PFSK-1 (cell line): Measurements from ENCODE around the gene DYNLT5.

ENCODE experiments used
- FOXP2 ChIP-seq: optimal IDR thresholded peaks from 2 replicates; pipeline ENCODE3; 2011; ENCODE audit warnings: borderline replicate concordance, control low read depth, inconsistent platforms; ENCODE audit not compliant: insufficient read depth; ENCODE audit errors: extremely low read length, extremely low read depth
- POLR2AphosphoS5 ChIP-seq: IDR thresholded peaks from 2 replicates; pipeline ENCODE4 v1.6.1; 2012; ENCODE audit warnings: low read depth, mild to moderate bottlenecking, control low read depth, low read length, moderate library complexity
- REST ChIP-seq, 2 experiments: IDR thresholded peaks; 2 replicates each; pipeline versions ENCODE4 v1.6.1 to v1.8.0; 2011 to 2012; ENCODE audit warnings: low read depth in 2 of 2, low read length in 2 of 2, control low read depth in 1 of 2, inconsistent platforms in 1 of 2, mild to moderate bottlenecking in 1 of 2, moderate library complexity in 1 of 2; ENCODE audit not compliant: insufficient read depth in 1 of 2
- SIN3A ChIP-seq: IDR thresholded peaks from 2 replicates; pipeline ENCODE4 v1.6.1; 2012; ENCODE audit warnings: mild to moderate bottlenecking, low read length, moderate library complexity, borderline replicate concordance; ENCODE audit not compliant: insufficient read depth
- TAF1 ChIP-seq: IDR thresholded peaks from 2 replicates; pipeline ENCODE4 v1.6.1; 2012; ENCODE audit warnings: low read length, control low read depth, borderline replicate concordance; ENCODE audit not compliant: insufficient read depth

DYNLT5 gene

GRCh38 chr1:66760506-66760905 lies 8.2 kb downstream of the DYNLT5 start:
- TF ChIP-seq TAF1 (no peak), REST (IDR thresholded peaks at IDR 0.05; ENCODE audit: insufficient read depth in 1 of 2, low read depth in 2 of 2, low read length in 2 of 2) (no peak), SIN3A (no peak), FOXP2 (no peak), POLR2AphosphoS5 (no peak)

GRCh38 chr1:66761221-66761620 lies 9.0 kb downstream of the DYNLT5 start:
- TF ChIP-seq TAF1 (no peak), FOXP2 (no peak), POLR2AphosphoS5 (no peak), REST (IDR thresholded peaks at IDR 0.05; ENCODE audit: insufficient read depth in 1 of 2, low read depth in 2 of 2, low read length in 2 of 2) (no peak), SIN3A (no peak)

- TF ChIP-seq REST (IDR thresholded peaks at IDR 0.05; ENCODE audit: insufficient read depth in 1 of 2, low read depth in 2 of 2, low read length in 2 of 2) = no peak
- TF ChIP-seq FOXP2 = no peak
- TF ChIP-seq SIN3A = no peak
- no peak for TF ChIP-seq POLR2AphosphoS5
- no peak for TF ChIP-seq TAF1
Observed at GRCh38 chr1:66764994-66765578, 12.8 kb downstream of the DYNLT5 start.

GRCh38 chr1:66767626-66768025 lies 15.4 kb downstream of the DYNLT5 start:
- TF ChIP-seq SIN3A = no peak

GRCh38 chr1:66768965-66769364 lies 16.7 kb downstream of the DYNLT5 start:
- TF ChIP-seq SIN3A (no peak), FOXP2 (no peak), TAF1 (no peak), POLR2AphosphoS5 (no peak), REST (IDR thresholded peaks at IDR 0.05; ENCODE audit: insufficient read depth in 1 of 2, low read depth in 2 of 2, low read length in 2 of 2) (no peak)
